NOMO-1 treated with dmso at 0.1 percent for 144 hours (cell line): ENCODE data around the gene MBL2.

Experiments
- DNase-seq: peaks from one replicate; lab custom pipeline; 2025; ENCODE audit not compliant: unreplicated experiment; lab: John Stamatoyannopoulos, UW

Gene MBL2

GRCh38 chr10:52772623-52773022 lies at the start of gene MBL2:
TSS of gene MBL2 (minus strand) at chr10:52772784. CDS start at chr10:52771635, 1,149 bp downstream.
- DNase-seq = no peak

GRCh38 chr10:52820309-52820708 lies 47.7 kb upstream of the MBL2 start:
- DNase-seq = no peak

GRCh38 chr10:52818019-52818418 lies 45.4 kb upstream of the MBL2 start:
- DNase-seq = no peak

- DNase-seq = no peak
These were observed 41.9 kb upstream of the MBL2 start for GRCh38 chr10:52814506-52814905.

GRCh38 chr10:52811776-52812175 lies 39.2 kb upstream of the MBL2 start:
- no peak for DNase-seq

- no peak for DNase-seq
These were observed 38.2 kb upstream of the MBL2 start for GRCh38 chr10:52810761-52811160.

GRCh38 chr10:52807803-52808202 lies 35.2 kb upstream of the MBL2 start:
- no peak for DNase-seq

- no peak for DNase-seq
These were observed 33.1 kb upstream of the MBL2 start for GRCh38 chr10:52805414-52806285.

GRCh38 chr10:52801947-52802346 lies 29.4 kb upstream of the MBL2 start:
- no peak for DNase-seq

GRCh38 chr10:52786098-52786497 lies 13.5 kb upstream of the MBL2 start:
- no peak for DNase-seq

- DNase-seq = no peak
These were observed 12.8 kb upstream of the MBL2 start for GRCh38 chr10:52785418-52785817.

- no peak for DNase-seq
These were observed 11.1 kb upstream of the MBL2 start for GRCh38 chr10:52783726-52784125.

- no peak for DNase-seq
These were observed 10.0 kb upstream of the MBL2 start for GRCh38 chr10:52782554-52782953.

GRCh38 chr10:52780391-52781155 lies 8.0 kb upstream of the MBL2 start:
- no peak for DNase-seq

- no peak for DNase-seq
These were observed 7.2 kb upstream of the MBL2 start for GRCh38 chr10:52779541-52780390.

GRCh38 chr10:52778511-52779392 lies 6.2 kb upstream of the MBL2 start:
- no peak for DNase-seq

- no peak for DNase-seq
These were observed 4.8 kb upstream of the MBL2 start for GRCh38 chr10:52777414-52777813.

GRCh38 chr10:52776471-52776903 lies 3.9 kb upstream of the MBL2 start:
- DNase-seq = no peak

- DNase-seq = no peak
These were observed 2.6 kb upstream of the MBL2 start for GRCh38 chr10:52775132-52775647.

GRCh38 chr10:52774600-52775106 lies 2.1 kb upstream of the MBL2 start:
- DNase-seq = no peak
